CD4-positive, alpha-beta T cell treated with Interleukin-1 beta for 1 hour (primary cell): Measurements from ENCODE around the gene TMEM270.
"Not testable (repeated sequence)": the region's sequence is repeated elsewhere in the genome, so short reads cannot be mapped to it uniquely, and the experiment has no call there.

Experiments used
- DNase-seq, 2 donors: peaks; one replicate each; pipeline ENCODE4 v3.0.0-alpha.2; 2020 to 2022

TMEM270 gene, protein sequence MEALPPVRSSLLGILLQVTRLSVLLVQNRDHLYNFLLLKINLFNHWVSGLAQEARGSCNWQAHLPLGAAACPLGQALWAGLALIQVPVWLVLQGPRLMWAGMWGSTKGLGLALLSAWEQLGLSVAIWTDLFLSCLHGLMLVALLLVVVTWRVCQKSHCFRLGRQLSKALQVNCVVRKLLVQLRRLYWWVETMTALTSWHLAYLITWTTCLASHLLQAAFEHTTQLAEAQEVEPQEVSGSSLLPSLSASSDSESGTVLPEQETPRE

DNA sequence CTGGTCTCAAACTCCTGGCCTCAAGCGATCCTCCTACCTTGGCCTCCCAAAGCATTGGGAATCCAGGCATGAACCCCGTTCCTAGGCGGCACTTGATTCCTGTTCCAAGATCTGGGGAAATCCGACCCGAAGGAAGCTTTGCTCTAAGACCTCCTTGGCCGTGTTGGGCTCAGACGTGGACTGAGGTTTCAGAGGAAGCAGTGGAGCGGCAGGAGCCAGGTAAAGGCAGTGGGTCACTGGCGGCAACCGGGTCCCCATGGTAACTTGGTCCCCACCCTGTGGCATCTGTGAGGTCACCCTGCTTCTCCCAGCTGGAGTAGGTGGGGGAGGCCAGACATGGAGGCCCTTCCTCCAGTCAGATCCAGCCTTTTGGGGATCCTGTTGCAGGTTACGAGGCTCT, at the start of gene TMEM270:
TMEM270 (plus strand) TSS at position 301 of the 400 bp plus-strand sequence; CDS start at position 337, 36 bp downstream.
- DNase-seq: no peak

DNA sequence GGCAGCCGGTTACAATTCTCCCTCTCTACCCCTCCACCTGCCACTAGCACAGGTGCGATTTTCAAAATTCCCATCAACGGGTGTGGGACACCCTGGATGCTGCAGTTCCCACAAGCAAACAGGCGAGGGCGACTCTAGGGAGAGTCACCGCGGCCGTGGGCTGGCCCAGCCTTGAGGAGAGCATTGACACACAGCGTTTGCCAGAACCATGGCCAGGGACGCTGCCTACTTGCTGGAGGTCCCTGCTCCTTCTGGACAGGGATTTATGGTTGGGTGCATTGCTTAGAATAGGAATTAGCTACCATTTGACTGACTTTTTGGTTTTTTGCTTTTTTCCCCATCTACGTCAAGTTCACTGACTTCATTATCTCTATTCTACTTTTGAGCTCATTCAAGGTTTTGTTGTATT, 49.2 kb upstream of the TMEM270 start:
- DNase-seq: peak; percentile 45 to 52

DNA sequence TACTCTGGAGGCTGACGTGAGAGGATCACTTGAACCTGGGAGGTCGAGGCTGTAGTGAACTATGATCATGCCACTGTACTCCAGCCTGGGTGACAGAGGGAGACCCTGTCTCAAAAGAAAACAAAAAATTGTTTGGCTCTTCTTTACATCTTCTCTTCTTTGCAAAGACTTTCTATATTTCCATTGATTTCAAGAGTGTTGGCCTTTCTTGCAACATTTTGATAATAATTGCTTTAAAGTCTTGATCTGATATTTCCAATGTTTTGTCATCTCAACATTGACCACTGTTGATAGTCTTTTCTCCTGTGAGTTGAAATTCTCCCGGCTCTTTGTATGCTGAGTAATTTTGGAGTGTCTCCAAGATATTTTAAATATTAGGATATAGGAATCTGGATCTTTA, 48.0 kb upstream of the TMEM270 start:
- no peak for DNase-seq

DNA sequence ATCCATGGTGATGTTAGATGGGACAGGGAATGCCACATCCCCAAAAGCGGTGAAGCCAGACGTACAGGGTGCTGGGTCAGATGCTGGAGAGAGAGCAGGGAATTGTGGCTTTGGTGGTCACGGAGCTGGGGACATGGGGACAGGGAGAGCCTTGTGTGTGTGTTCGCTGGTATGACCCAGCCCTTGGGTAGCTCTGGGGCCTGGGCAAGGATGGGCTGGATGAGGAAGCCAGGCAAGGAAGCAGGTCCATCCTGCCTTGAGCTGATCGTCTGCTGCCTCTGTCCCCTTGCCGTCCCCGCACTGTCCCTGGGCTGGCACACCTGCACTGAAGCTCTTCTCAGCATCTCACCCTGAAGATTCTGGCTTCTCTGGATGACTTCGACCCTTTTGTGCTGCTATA, 45.5 kb upstream of the TMEM270 start:
- DNase-seq: no peak

DNA sequence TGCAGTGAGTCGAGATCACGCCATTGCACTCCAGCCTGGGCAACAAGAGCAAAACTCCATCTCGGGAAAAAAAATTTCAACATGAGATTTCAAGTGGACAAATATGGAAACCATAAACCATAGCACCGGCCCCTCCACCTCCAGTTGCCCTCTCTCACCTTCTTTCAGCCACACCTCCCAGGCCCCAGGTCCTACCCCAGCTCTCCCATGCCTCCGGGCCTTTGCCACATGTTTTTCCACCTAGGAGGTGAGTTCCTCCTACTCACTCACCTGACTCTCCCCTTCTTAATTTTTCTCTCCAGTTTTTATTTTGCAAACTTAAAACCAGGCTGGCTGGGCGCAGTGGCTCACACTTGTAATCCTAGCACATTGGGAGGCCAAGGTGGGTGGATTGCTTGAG, 43.8 kb upstream of the TMEM270 start:
- no peak for DNase-seq

DNA sequence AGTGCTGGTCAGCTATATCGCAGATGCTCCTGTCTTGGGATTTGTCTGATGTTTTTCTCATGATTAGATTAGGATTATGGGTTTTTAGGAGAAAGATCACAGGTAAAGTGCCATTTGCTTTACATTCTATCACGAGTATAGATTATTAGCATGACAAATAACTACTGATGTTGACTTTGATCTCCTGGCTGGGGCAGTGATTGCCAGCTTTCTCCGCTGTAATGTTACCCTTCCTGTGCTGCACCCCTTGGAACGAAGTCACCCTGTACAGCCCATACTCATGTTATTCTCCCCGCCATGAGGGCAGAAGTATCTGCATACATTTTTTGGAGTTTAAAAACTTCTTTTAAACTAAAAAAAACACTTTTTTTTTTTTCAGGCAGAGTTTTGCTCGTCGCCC, 40.9 kb upstream of the TMEM270 start:
- no peak for DNase-seq

DNA sequence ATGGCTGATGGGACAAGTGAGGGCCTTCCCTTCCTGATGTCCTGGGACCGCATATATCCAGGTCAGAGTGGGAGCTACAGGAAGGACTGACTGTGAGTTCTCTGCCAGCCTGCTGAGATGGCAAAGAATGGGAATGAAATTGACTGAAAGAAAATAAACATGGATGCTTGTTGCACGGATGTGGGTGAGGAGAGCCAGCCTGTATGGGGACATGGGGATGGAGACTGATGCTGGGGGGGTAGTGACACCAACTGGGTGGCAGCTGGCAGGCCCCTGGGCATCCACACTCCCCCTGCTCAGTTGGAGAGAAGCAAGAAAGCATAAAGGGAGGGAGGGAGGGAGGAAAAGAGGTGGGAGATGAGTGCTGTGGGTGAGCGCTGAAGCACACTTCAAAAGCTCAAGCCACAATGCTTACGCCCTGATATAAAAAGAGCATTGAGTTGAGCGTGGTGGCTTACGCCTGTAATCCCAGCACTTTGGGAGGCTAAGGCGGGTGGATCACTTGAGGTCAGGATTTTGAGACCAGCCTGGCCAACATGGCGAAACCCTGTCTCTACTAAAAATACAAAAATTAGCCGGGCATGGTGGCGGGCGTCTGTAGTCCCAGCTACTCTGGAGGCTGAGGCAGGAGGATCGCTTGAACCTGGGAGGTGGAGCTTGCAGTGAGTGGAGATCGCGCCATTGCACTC, 39.2 kb upstream of the TMEM270 start:
- not testable (repeated sequence) for DNase-seq

DNA sequence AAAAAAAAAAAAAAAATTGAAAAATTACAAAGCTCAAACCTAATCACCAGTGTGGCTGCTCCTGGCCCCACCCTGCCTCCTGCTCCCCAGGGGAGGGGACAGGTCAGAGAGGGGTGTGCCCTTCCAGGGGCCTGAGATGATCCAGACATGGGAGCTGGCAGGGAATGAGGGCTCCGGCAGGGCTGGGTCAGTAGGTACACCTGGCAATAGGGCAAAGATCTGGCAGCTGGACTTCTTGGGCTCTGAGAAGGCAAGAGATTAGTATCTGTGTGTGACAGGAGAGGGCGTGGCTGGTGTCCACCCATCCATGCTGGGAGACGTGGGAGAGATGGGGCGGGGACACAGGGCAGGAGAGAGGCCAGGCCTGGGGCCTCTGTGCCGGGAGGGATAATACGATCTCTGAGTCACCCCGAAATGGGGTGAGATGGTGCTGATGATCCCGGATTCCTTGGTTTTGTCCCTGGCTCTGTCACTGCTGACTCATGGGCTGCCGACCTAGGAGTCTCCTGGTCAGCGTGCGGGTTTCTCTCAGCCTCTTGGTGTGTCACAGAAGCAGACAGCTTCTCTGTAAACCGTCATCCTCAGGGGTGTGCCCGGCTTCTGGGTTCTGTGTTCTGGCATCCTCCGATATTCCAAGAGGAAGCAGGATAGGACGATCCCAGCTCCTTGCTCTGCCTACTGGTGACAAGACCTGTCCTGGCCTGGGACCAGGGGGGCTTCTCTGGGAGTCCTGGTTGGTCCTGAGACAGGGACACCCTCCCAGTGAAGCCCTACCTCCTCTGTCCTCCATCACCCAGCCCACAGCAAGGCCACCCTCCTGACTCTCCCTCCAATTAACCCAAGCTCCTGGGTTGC, 38.4 kb upstream of the TMEM270 start:
- no peak for DNase-seq

DNA sequence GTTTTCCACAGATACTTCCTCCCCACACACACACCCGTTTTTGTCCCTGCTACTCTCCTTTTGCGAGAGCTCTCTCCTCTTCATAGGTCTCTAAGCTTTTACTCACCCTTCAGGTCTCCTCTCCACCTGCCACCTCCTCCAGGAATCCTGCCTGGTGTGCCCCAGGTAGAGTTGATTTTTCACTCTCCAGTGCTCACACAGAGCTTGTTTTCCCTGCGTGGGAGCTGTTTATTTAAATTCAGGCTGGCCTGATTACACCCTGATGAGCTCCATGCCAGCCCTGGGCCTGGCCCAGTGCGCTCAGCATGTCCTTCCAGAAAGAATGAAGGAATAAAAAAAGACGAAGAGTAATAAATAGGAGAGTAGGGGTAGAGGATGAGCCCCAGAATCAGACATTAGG, 37.7 kb upstream of the TMEM270 start:
- no peak for DNase-seq

DNA sequence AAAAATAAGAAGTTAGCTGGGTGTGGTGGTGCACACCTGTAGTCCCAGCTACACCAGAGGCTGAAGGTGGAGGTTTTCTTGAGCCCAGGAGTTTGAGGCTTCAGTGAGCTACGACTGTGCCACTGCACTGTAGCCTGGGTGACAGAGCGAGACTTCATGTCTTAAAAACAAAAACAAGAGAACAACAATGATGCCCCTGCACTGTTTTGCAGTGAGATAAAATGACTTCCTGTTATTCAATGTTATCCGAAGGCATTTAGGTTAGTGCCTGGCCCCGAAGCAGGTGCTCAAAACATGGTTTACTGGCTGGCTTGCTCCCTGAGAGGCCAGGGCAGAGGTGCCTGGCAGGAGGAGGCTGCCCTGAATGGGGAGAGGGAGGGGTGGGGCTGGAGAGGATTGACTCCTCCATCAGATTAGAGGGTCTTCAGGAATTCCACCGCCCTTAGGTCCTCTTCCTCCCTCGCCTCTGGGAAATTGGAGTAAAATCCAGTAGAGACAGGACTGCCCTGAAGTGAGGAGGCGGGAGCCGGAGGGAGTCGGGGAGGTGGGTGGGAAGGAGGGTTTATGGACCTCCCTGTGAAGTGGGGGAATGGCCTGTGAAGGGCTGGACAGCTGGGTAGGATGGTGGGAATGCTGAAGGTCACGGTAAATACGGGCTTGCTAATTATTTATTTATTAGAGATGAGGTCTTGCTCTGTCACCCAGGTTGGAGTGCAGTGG, 36.9 kb upstream of the TMEM270 start:
- DNase-seq: no peak

DNA sequence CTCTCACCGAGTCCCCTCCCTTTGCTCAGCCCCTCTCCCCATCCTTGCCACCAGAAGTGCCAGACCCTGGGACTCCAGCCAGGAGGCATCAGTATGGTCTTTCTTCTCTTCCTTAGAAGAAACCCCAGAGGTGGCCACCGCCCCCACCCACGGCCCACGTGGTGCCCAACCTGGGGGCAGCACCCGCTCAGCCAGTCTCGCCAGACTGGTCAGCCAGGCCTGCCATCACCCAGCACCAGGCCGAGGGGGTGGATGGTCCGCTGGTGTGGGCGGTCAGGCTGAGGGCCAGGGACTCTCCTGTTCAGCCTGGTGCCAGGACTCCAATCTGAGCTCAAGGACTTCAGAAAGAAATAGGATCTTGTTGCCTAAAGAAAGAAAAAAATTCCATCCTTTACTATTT, 36.0 kb upstream of the TMEM270 start:
- DNase-seq: no peak

DNA sequence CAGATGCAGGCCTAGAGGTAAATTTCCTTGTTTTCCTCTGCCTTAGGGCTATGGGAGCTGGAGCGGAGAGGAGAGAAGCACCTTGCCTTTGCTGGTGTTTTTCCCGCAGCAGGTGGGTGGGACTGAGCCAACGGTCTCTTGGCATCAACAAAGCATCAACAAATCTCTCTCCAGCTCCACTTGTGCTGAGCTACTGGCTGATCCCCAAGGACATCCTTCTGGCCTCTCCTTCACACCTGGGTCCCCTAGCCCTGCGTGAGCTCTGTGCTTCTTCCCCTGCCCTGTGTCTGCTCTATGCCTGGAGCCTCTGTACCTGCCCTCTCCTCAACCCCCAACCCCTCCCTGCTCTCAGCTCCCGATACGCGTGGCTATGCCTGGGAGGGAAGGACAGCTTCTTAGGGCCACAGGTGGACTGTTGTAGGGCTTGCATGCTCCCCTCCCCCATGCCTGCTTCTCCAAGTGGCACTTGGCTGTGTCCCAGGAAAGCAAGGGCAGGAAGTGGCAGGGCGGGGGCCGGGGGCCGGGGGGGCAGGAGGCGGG, 33.3 kb upstream of the TMEM270 start:
- no peak for DNase-seq

DNA sequence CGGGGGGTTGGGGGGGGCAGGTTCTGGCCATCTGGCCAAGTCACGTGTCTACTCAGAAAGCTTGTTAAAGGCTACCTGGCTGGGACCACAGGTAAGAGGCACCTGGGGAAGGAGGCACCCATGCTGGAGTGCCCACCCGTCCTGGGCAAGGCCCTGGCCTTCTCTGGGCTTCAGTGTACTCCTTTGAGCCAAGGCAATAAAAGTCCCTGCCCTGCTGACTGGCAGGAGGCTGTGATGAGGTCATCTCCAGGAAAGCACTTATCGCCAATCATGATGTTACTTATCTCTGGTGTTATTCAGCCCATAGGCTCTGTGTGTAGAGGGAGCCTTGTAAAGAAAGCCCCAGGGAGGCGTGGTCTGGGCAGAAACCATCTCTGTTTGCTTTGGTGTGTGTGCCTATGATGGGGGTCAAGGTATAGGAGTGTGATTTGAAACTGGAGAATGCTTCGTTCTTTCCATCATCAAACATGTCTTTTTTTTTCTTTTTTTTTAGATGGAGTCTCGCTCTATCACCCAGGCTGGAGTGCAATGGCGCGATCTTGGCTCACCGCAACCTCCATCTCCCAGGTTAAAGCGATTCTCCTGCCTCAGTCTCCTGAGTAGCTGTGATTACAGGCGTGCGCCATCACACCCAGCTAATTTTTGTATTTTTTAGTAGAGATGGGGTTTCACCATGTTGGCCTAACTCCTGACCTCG, 32.7 kb upstream of the TMEM270 start:
- DNase-seq: no peak

DNA sequence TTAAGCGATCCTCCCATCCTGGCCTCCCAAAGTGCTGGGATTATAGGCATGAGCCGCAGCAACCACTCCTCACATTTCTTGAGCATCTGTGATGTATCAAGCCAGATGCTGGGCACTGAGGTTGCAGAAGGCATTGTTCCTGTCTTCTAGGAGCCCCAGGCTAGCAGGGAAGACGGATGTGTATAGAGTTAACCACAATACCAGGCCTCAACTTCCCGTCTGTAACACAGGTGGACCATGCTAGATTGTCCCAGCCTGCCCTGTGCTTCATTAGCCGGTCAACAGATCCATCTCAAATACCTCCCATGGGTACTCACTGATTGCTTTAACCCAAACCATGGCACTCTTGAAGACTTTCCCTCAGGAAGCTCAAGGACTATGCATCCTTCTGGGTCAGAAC, 32.0 kb upstream of the TMEM270 start:
- DNase-seq: no peak

DNA sequence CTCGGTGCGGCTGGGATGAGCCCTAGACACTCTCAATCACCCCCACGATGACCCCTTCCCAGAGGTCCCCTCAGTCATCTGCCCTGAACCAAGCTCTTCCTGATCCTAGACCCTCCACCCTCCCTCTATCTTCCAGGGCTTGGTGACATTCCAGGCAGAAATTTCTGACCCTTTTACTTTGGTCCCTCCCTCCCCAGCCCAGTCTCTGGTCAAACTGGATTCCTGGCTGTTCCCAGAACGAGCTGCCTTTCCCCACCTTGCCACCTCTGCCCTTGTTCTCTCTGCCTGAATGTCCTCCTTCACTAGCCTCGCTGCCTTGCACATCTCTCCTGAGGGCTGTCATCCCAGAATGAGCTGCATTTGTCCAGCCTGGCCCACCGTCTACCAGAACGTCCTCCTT, 31.5 kb upstream of the TMEM270 start:
- no peak for DNase-seq

DNA sequence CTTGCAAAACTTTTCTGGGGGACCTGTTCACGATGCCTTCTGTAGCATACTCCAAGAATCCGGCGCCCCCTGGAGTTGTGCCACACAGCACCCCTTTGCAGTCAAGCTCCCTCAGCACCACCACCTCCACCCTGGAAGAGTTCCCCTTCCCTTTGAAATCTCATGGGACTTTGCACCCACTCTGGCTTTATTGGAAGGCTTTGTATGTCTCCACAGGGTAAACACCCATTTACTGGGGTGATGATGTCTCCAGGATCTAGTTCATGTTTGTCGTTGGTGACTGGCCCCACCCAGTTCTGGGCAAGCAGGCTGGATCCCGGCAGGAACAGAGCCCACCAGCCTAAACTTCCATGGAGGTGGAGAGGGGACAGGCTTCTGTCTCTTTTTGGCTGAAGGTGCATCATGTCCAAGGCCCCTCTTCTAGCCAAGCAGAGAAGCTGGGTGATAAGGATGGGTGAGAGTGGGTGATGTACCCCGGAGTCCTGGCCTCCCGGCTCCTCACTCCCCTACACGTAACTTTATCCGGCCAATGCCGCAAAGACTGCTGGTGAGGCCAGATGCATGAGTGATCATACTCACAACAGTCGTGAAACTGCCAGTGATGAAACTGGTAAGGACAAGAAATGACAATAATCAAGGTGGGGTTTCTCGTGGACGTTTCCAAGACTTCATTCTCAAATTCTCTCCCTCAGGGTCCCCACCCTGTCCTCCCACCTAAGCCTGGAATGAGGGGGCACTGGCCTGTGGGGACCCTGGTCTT, 30.9 kb upstream of the TMEM270 start:
- DNase-seq: no peak

DNA sequence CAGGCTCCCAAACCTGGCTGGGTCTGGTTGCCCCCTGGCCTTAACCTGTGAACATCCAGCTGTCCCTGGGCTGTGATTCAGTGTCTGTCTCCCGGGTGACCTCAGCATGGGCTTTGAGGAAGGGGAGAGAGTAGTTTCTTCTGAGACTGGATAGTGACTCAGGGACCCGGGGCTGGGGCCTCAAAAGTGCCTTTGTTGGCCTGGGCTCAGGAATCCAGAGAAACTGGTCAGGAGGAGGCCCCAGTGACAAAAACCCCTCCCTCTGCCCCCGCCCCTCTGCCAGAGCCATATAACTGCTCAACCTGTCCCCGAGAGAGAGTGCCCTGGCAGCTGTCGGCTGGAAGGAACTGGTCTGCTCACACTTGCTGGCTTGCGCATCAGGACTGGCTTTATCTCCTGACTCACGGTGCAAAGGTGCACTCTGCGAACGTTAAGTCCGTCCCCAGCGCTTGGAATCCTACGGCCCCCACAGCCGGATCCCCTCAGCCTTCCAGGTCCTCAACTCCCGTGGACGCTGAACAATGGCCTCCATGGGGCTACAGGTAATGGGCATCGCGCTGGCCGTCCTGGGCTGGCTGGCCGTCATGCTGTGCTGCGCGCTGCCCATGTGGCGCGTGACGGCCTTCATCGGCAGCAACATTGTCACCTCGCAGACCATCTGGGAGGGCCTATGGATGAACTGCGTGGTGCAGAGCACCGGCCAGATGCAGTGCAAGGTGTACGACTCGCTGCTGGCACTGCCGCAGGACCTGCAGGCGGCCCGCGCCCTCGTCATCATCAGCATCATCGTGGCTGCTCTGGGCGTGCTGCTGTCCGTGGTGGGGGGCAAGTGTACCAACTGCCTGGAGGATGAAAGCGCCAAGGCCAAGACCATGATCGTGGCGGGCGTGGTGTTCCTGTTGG, 30.0 kb upstream of the TMEM270 start, which contains the start of gene CLDN4:
CLDN4 (plus strand) TSS at position 316 of the 903 bp plus-strand sequence; CDS start at position 522, 206 bp downstream.
- no peak for DNase-seq

DNA sequence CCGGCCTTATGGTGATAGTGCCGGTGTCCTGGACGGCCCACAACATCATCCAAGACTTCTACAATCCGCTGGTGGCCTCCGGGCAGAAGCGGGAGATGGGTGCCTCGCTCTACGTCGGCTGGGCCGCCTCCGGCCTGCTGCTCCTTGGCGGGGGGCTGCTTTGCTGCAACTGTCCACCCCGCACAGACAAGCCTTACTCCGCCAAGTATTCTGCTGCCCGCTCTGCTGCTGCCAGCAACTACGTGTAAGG, 29.4 kb upstream of the TMEM270 start:
- no peak for DNase-seq

DNA sequence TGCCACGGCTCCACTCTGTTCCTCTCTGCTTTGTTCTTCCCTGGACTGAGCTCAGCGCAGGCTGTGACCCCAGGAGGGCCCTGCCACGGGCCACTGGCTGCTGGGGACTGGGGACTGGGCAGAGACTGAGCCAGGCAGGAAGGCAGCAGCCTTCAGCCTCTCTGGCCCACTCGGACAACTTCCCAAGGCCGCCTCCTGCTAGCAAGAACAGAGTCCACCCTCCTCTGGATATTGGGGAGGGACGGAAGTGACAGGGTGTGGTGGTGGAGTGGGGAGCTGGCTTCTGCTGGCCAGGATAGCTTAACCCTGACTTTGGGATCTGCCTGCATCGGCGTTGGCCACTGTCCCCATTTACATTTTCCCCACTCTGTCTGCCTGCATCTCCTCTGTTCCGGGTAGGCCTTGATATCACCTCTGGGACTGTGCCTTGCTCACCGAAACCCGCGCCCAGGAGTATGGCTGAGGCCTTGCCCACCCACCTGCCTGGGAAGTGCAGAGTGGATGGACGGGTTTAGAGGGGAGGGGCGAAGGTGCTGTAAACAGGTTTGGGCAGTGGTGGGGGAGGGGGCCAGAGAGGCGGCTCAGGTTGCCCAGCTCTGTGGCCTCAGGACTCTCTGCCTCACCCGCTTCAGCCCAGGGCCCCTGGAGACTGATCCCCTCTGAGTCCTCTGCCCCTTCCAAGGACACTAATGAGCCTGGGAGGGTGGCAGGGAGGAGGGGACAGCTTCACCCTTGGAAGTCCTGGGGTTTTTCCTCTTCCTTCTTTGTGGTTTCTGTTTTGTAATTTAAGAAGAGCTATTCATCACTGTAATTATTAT, 28.9 kb upstream of the TMEM270 start:
- no peak for DNase-seq

DNA sequence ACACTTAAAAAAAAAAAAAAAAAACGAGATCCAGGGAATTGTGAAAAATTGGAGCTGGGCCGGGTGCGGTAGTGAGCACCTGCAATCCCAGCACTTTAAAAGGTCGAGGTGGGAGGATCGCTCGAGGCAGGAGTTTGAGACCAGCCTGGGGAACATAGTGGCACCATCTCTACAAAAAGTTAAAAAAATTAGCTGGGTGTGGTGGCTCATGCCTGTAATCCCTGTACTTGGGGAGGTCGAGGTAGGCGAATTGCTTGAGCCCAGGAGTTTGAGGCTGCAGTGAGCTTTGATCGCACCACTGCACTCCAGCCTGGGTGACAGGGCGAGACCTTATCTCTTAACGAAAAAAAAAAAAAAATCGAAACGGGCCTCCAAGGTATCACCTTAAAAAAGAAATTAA, 28.2 kb upstream of the TMEM270 start:
- no peak for DNase-seq
